ENCODE results near the gene SH2B2. TPM values are rescaled to one million over a fixed set of nuclear protein-coding genes. Genes with fewer than 3 reads are reported as not detected.

Gene SH2B2
- 3.8 and 13.6 TPM in 2 replicates for total RNA-seq

DNA sequence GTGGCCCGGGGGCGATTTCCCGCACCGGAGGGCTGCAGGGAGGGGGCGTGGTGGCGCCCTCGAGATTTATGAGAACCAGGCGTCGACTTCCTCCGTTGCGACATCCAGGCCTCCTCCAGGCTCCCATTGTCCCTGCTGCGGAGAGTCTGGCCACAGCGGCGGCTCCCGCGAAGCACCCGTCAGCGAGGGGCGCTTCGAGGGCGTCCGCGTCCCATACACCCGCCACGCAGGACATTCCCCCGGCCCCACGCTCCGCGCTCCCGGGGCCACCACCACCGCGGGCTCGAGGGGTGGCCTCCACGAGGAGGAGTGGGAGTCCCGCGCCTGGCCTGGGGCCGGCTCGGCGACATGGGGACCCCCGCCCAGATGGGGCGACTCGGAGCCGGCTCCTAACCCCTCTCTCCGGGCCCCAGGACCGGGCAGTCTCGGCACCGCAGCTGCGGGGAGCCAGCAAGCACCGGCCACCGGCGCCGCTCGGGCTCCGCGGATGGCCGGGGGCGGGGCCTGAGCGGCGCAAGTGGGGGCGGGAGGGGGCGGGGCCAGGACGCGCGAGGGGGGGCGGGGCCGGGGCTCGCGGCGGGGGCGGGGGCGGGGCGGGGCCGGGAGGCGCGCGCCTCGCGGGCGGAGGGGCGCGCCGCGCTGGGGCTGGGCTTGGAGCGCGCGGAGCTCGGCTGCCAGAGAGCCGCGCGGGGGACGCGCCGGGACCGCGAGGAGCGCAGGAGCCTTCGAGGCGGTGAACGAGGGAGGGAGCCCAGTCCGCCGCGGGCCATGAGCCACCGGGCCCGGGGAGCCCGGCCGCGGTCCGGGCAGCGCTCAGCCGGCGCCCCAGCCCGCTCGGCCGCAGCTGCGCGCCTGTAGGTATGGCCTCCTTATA lies at the start of gene SH2B2:
Gene SH2B2 (plus strand): TSS at position 632 of the 874 bp plus-strand sequence. CDS start 13,683 bp downstream, outside the sequence.
- DNase-seq (ENCODE audit: low read depth), result no peak
- H3K4me3 ChIP-seq (ENCODE audit: low read depth, low read length), result peak within 1 kb of the TSS; percentile 99
- TF ChIP-seq CTCF (conservative IDR thresholded peaks at IDR 0.05; ENCODE audit: low read depth, low read length), result peak; percentile 9

- no peak for TF ChIP-seq CTCF (conservative IDR thresholded peaks at IDR 0.05; ENCODE audit: low read depth, low read length)
- no peak overlapping the region for H3K4me3 ChIP-seq (ENCODE audit: low read depth, low read length)
These were observed 47.4 kb upstream of the SH2B2 start for GRCh38 chr7:102239206-102239820.

GRCh38 chr7:102241431-102241830 lies 45.2 kb upstream of the SH2B2 start:
- no peak overlapping the region for H3K4me3 ChIP-seq (ENCODE audit: low read depth, low read length)
- no peak for DNase-seq (ENCODE audit: low read depth)
- TF ChIP-seq CTCF (conservative IDR thresholded peaks at IDR 0.05; ENCODE audit: low read depth, low read length), result no peak

More at GRCh38 chr7:102239206-102239820, 47.4 kb upstream of the SH2B2 start:
- DNase-seq (ENCODE audit: low read depth), result no peak

GRCh38 chr7:102244601-102245000 lies 42.1 kb upstream of the SH2B2 start:
- no peak for DNase-seq (ENCODE audit: low read depth)
- no peak overlapping the region for H3K4me3 ChIP-seq (ENCODE audit: low read depth, low read length)
- no peak for TF ChIP-seq CTCF (conservative IDR thresholded peaks at IDR 0.05; ENCODE audit: low read depth, low read length)

GRCh38 chr7:102248081-102248455 lies 38.6 kb upstream of the SH2B2 start:
- DNase-seq (ENCODE audit: low read depth), result no peak
- H3K4me3 ChIP-seq (ENCODE audit: low read depth, low read length), result no peak overlapping the region
- no peak for TF ChIP-seq CTCF (conservative IDR thresholded peaks at IDR 0.05; ENCODE audit: low read depth, low read length)

- no peak for DNase-seq (ENCODE audit: low read depth)
- no peak overlapping the region for H3K4me3 ChIP-seq (ENCODE audit: low read depth, low read length)
- TF ChIP-seq CTCF (conservative IDR thresholded peaks at IDR 0.05; ENCODE audit: low read depth, low read length), result no peak
These were observed 37.9 kb upstream of the SH2B2 start for GRCh38 chr7:102248456-102249395.

Data from epithelial cell of proximal tubule (primary cell).